Fibroblast of skin of right biceps (primary cell): Measurements from ENCODE around the gene PIR.

Source experiments
- DNase-seq: peaks from one replicate; pipeline ENCODE4 v3.0.0-alpha.2; 2013

Gene PIR

GRCh38 chrX:15475486-15475885, 17.6 kb downstream of the PIR start:
- no peak for DNase-seq

- no peak for DNase-seq
Measured at GRCh38 chrX:15475021-15475420, 18.1 kb downstream of the PIR start.

DNA sequence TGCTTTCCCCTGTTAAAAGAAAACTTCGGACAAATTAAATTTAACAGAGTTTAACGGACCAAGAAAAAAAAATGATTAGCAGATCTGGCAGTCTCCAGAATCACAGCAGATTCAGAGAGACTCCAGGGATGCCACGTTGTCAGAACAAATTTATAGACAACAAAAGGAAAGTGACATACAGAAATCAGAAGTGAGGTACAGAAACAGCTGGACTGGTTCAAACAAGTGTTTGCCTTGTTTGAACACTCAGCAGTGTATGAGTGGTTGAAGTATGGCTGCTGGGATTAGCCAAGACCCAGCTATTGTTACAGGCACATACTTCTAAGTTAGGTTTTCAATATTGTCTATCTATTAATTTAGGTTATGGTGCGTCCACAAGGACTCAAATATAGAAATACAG, 19.1 kb downstream of the PIR start:
- DNase-seq: no peak

- DNase-seq: no peak
Measured at GRCh38 chrX:15472531-15472930, 20.6 kb downstream of the PIR start.

- DNase-seq: peak; percentile 46
Measured at GRCh38 chrX:15471028-15471427, 22.1 kb downstream of the PIR start.

DNA sequence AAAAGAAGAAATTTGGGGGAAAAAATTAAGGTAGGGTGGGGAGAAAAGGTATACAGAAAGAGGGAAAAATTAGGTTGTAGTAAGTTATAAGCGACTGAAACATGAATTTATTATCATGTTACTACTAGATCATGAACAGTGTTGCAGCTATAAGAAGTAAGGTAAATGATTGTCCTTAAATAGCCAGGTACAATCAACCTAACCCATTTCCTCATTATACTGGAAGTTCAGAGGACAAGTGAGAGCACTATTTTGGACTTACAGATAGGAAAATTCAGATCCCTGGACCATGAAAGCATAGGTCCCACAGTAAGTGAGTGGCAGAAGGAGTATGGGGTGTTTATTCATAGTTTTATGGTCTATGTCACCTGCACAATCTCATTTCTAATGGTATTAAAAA, 23.5 kb downstream of the PIR start:
- no peak for DNase-seq

GRCh38 chrX:15468036-15468435, 25.1 kb downstream of the PIR start:
- peak; percentile 68 for DNase-seq

DNA sequence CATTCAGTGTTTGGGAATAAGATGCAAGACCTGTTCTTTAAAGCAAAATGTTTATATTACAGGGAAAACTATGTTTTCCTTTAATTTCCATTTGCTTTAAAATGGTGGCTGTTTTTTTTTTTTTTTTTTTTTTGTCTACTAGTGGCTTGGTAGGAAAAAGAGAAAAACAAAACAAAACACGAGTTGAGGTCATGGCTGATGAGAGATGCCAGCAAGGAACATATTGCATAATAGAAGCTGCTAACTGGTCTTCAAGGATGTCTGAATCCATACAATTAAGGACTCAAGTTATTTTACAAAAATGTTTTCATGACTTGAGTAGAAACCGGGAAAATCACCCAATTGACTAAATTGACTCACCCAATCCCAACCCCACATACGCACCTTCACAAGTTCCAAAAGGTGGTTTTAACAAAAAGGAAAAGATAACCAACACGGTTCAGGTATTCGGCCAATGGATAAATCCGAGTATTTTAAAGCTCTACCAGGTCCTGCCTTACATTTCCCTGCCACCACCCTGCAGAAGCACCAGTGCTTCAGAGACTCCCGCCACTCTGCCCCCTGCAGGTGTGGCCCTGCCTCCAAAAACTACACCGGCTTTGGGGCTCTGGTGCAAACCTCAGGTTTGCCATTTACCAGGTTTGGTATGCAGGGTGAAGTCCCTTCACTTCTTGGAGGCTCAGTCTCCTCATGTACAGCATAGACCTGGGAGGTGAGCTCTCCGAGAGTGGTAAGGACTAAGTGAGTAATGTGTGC, 27.1 kb downstream of the PIR start:
- no peak for DNase-seq

DNA sequence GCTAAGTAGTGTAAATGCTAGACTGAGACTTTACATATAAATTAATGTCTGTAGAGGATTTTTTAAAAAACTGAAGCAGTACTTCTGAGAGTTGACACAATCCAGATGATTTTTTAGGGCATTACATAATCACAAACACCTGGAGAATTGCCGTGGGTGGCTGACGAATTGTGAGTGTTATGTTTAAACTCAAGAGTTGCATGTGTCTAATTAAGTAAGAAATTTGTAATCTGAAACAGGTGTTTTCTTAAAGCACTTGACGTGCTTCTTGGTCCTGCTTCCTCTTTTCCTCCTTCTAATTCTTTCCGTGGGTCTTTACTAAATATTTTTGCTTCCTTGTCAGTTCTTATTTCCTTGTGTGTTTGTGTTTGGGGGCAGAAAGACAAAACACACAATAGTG, 27.8 kb downstream of the PIR start:
- DNase-seq: peak; percentile 30

DNA sequence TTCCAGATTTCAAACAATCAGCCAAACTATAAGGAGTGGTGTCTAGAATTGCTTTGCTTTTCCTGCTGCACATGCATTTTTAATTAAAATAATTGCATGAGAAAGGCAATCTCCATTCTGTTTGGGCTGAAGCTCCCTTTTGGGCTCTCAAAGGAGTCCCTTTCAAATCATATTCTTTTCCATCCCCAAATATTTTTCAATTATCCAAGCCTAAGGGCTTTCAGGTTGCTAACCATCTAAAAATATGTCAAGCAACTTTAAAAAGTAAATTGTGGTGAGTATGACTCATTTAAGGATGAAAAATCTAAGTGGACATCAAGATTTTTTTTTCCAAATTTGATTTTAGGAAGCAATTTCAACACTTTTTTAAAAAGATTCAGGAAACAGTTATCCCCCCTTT, 28.4 kb downstream of the PIR start:
- no peak for DNase-seq

GRCh38 chrX:15451913-15452312, 41.2 kb downstream of the PIR start:
- DNase-seq: no peak

- no peak for DNase-seq
Measured at GRCh38 chrX:15448010-15448639, 45.0 kb downstream of the PIR start.

DNA sequence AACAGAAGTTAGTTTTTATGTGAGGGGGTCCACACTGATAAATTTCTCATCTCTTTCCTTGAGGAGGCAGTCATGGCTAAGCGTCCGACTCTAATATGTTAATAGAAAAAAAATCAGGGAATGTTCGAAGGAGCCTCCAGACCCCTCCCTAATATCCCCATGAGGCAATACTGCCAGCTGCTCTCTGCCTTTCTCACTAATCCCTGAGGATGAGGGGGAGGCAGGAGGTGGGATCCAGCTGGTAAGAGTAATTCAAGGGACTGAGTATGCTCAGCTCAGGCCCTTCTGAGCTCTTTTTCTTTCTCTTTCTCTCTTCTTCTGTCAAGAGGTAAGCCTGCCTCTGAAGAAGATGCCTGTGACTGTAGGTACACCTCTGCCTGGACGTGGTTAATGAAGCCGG, 51.7 kb downstream of the PIR start:
- DNase-seq: no peak

DNA sequence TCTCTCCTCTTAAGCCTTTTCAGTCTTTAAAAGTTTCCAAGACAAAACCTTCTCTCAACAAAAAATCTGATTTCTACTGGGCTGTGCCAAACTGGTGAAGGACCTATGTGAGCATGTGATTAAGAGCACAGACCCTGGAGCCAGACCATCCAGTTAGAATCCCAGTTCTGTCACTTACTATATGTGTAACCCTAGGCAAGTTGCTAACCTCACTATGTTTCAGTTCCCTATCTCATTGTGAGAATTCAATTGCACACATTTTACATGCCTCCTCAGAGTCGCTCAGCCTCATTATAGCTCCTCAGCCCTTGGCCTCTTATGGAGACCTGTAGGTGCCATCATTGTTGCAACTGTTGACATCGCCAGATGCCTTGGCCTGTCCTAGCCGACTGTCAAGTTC, 54.8 kb downstream of the PIR start:
- no peak for DNase-seq

GRCh38 chrX:15437724-15438123, 55.4 kb downstream of the PIR start:
- no peak for DNase-seq

- DNase-seq: no peak
Measured at GRCh38 chrX:15435836-15436619, 57.1 kb downstream of the PIR start.

GRCh38 chrX:15434205-15434604, 58.9 kb downstream of the PIR start:
- no peak for DNase-seq

DNA sequence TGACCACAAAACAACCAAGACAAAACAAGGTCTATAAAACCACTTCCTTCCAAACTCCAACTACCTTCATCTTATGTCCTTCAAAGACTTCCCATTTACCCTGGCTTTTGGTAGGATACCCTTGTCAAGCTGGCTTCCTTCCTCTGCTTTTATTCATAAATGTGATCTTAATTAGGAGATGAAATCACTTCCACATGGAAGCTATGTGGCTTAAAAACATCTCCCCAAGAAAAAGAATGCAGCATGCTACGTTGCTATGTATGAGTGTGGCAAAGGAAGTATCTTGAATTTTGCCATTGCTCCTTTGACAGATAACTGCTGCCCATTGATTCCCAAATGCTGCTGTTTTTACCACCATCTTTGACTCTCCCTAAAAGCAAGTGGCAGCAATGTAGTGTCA, 62.5 kb downstream of the PIR start:
- DNase-seq: peak; percentile 39

DNA sequence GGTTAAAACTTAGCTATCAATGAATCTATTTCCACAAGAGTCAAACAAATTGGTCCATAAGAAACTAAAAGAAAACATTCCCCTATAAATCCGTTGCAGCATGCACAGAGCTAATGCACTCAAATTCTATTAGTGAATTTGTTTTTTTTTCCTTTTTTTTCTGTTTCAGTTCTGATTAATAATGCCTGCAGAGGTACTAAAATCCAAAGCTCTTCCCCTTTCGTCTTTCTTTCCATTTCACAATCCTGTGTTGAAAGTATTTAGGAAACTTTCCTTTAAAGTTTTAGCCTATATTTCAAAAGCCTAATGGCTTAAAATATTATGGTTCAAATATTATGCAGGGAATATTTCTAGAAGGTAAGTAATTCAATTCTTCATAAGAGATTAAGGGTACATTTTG, 63.1 kb downstream of the PIR start:
- no peak for DNase-seq

GRCh38 chrX:15425024-15425423, 68.1 kb downstream of the PIR start:
- DNase-seq: no peak

- peak; percentile 35 for DNase-seq
Measured at GRCh38 chrX:15418707-15419181, 74.4 kb downstream of the PIR start.

DNA sequence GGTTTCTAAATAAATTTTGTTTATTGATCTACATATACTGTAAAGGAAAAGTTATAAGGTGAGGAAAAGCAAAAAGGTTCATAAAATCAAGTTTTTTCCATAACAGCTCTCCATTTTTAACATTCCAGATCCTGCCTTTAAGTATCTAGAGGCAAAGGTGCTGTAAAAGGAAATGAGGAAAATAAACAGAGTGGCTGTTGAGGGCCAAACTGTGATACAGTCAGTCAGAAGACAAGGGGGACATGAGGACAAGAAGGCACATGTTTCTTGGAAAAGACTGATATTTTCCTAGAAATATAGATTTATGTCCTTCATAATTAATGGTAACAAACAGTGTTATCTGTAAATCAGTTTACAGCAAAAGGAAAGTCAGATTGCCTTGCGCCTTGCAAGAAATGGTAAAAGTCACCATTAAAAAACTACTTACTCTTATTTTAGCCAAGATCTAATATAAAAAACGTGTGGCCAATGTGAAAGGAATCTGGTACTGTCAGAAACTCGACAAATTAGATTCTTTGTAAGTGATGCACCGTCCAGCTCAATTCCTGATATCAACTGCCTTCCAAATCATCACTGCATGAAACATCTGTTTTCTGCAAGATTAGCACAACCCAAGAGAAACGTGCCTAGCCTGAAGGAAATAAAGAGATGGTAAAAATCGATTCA, 75.0 kb downstream of the PIR start:
- DNase-seq: peak; percentile 83
